Measurements from ENCODE around the gene HAPLN2.

The HAPLN2 gene

GRCh38 chr1:156646738-156647211 is 27.6 kb downstream of the HAPLN2 start:
- DNase-seq, result peak; percentile 26

GRCh38 chr1:156647351-156647750 is 28.1 kb downstream of the HAPLN2 start:
- DNase-seq, result peak; percentile 19

- no peak for DNase-seq
These were observed 29.3 kb downstream of the HAPLN2 start for GRCh38 chr1:156648496-156648895.

- no peak for DNase-seq
These were observed 29.7 kb downstream of the HAPLN2 start for GRCh38 chr1:156648951-156649350.

GRCh38 chr1:156652131-156652991 is 33.1 kb downstream of the HAPLN2 start:
- peak; percentile 36 for DNase-seq

GRCh38 chr1:156652992-156653355 is 33.8 kb downstream of the HAPLN2 start:
- DNase-seq, result no peak

GRCh38 chr1:156654700-156655099 is 35.5 kb downstream of the HAPLN2 start:
- DNase-seq, result no peak

- no peak for DNase-seq
These were observed 36.1 kb downstream of the HAPLN2 start for GRCh38 chr1:156655151-156655903.

- DNase-seq, result peak; percentile 28
These were observed 36.8 kb downstream of the HAPLN2 start for GRCh38 chr1:156655904-156656516.

GRCh38 chr1:156656806-156657740 is 37.9 kb downstream of the HAPLN2 start:
- DNase-seq, result peak; percentile 80

GRCh38 chr1:156657741-156658319 is 38.6 kb downstream of the HAPLN2 start:
- DNase-seq, result peak; percentile 38

- no peak for DNase-seq
These were observed 39.3 kb downstream of the HAPLN2 start for GRCh38 chr1:156658496-156658895.

- DNase-seq, result no peak
These were observed 39.8 kb downstream of the HAPLN2 start for GRCh38 chr1:156658945-156659574.

GRCh38 chr1:156659661-156659987 is 40.4 kb downstream of the HAPLN2 start:
- DNase-seq, result no peak

GRCh38 chr1:156659988-156660751 is 41.0 kb downstream of the HAPLN2 start:
- peak; percentile 97 for DNase-seq

GRCh38 chr1:156660752-156661112 is 41.5 kb downstream of the HAPLN2 start:
- no peak for DNase-seq

- no peak for DNase-seq
These were observed 43.0 kb downstream of the HAPLN2 start for GRCh38 chr1:156662005-156662799.

- no peak for DNase-seq
These were observed 43.5 kb downstream of the HAPLN2 start for GRCh38 chr1:156662800-156663055.

- peak; percentile 82 for DNase-seq
These were observed 44.0 kb downstream of the HAPLN2 start for GRCh38 chr1:156663178-156663577.

- DNase-seq, result no peak
These were observed 45.0 kb downstream of the HAPLN2 start for GRCh38 chr1:156664046-156664766.
